ENCODE results near the gene DPF3.

GRCh38 chr14:72709916-72710611 is 183.8 kb downstream of the DPF3 start:
- TF ChIP-seq CTCF (IDR thresholded peaks at IDR 0.05) (no peak), POLR2A (IDR thresholded peaks at IDR 0.05) (no peak)

Data from esophagus squamous epithelium (tissue), 4 donors.